OCI-LY1 (cell line): ENCODE measurements around the gene SOS1.
"Not testable (repeated sequence)": the region's sequence is repeated elsewhere in the genome, so short reads cannot be mapped to it uniquely, and the experiment has no call there.

Source experiments
- H2AFZ ChIP-seq: fragments of 200-600 bp; sonication (generic), shearing (Covaris generic); 2 replicates; pipeline ENCODE4 v1.6.0; 2014; ENCODE audit warnings: antibody characterized with exemption, mild to moderate bottlenecking, low read length
- H3F3A ChIP-seq: fragments of 200-600 bp; sonication (generic), shearing (Covaris generic); 2 replicates; pipeline ENCODE4 v1.6.0; 2014; ENCODE audit warnings: mild to moderate bottlenecking, antibody characterized with exemption, low read length, moderate library complexity; ENCODE audit not compliant: insufficient read depth
- H3K27ac ChIP-seq: fragments of 200-600 bp; sonication (generic); 2 replicates; pipeline ENCODE4 v1.5.1; 2014; ENCODE audit warnings: low read length, mixed run types, mild to moderate bottlenecking, low read depth; ENCODE audit not compliant: poor library complexity, severe bottlenecking
- H3K27me3 ChIP-seq: fragments of 200-600 bp; sonication (generic); 2 replicates; pipeline ENCODE4 v1.6.0; 2014; ENCODE audit warnings: antibody characterized with exemption, mild to moderate bottlenecking, low read length, moderate library complexity; ENCODE audit not compliant: insufficient read depth
- H3K36me3 ChIP-seq: fragments of 200-600 bp; sonication (generic); 2 replicates; pipeline ENCODE4 v1.6.1; 2014; ENCODE audit warnings: mild to moderate bottlenecking, antibody characterized with exemption, low read length, moderate library complexity, mixed read lengths; ENCODE audit not compliant: insufficient read depth
- H3K4me1 ChIP-seq: fragments of 200-600 bp; sonication (generic); 2 replicates; pipeline ENCODE4 v1.5.1; 2014; ENCODE audit warnings: mild to moderate bottlenecking, low read length, moderate library complexity; ENCODE audit not compliant: insufficient read depth, severe bottlenecking
- H3K4me2 ChIP-seq: fragments of 200-600 bp; sonication (generic), shearing (Covaris generic); 2 replicates; pipeline ENCODE4 v1.6.1; 2014; ENCODE audit warnings: low read length
- H3K4me3 ChIP-seq: fragments of 200-600 bp; sonication (generic); 2 replicates; pipeline ENCODE4 v1.5.1; 2014; ENCODE audit warnings: low read length, low read depth, mild to moderate bottlenecking, mixed read lengths; ENCODE audit not compliant: poor library complexity, severe bottlenecking
- H3K79me2 ChIP-seq: fragments of 200-600 bp; shearing (Covaris generic); 2 replicates; pipeline ENCODE4 v1.6.1; 2016; ENCODE audit warnings: mixed run types, low read length, mixed read lengths; ENCODE audit not compliant: insufficient read depth
- H3K9ac ChIP-seq: fragments of 200-600 bp; sonication (generic), shearing (Covaris generic); 2 replicates; pipeline ENCODE4 v1.6.1; 2014; ENCODE audit warnings: mild to moderate bottlenecking, low read length, mixed read lengths
- H3K9me2 ChIP-seq: fragments of 200-600 bp; sonication (generic), shearing (Covaris generic); 2 replicates; pipeline ENCODE4 v1.6.1; 2014; ENCODE audit warnings: low read depth, mild to moderate bottlenecking, low read length, mixed read lengths
- H3K9me3 ChIP-seq: fragments of 200-600 bp; shearing (Covaris generic); 2 replicates; pipeline ENCODE4 v1.6.1; 2014; ENCODE audit warnings: low read length, mixed read lengths
- H4K20me1 ChIP-seq: fragments of 200-600 bp; sonication (generic), shearing (Covaris generic); 2 replicates; pipeline ENCODE4 v1.6.0; 2016; ENCODE audit warnings: mild to moderate bottlenecking, low read length; ENCODE audit not compliant: insufficient read depth
- CTCF ChIP-seq: fragments of 200-600 bp; sonication (generic), shearing (Covaris generic); IDR thresholded peaks from 2 replicates; pipeline ENCODE4 v1.5.1; 2017; ENCODE audit warnings: mild to moderate bottlenecking, antibody characterized with exemption, low read length, moderate library complexity, mixed read lengths
- EZH2 ChIP-seq: fragments of 200-600 bp; sonication (generic), shearing (Covaris generic); IDR thresholded peaks from 2 replicates; pipeline ENCODE4 v1.8.0; 2017; ENCODE audit warnings: borderline replicate concordance, mixed run types, mild to moderate bottlenecking, antibody characterized with exemption, low read length, moderate library complexity, mixed read lengths

Gene SOS1

DNA sequence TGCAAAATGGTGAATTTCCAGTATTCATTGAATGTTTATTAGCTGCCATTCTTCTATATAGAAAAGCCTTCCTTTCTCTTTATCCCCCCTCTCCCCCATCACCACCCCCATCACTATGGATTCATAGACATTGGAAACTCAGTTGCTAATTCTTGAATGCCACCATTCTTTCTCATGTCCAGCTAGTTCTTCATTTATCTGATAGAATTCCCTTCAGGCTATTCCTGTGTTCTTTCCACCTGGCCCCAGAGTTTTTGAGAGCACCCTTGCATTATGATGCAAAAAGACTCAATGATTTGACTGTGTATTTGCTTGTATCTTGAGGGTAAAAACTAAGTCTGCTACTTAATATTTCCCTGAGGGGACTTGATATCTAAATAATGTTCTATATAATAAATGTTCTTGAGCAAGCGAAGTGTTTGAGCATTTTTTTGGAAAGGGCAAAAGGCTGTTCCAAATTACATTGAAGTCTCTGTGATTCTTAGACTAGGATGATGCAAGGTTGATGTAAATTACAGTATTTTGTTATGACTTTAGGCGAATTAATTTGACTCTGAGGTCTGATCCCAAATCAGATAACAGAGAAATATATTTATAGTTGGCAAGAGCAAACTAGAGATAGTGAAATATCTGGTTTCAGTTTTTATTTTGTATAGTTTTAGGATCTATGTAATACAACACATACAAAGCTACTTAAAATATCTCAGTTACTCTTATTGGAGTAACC lies 18.8 kb upstream of the SOS1 start:
- H3K4me2 ChIP-seq = no peak overlapping the region
- no peaks in the 10 kb centered on the region for H3K9me3 ChIP-seq
- no peaks in the 10 kb centered on the region for H3K9me2 ChIP-seq
- H2AFZ ChIP-seq = no peak overlapping the region
- no peak overlapping the region for H3K4me3 ChIP-seq
- no peak overlapping the region for H3K27ac ChIP-seq
- no peaks in the 10 kb centered on the region for H3K36me3 ChIP-seq
- TF ChIP-seq CTCF = no peak
- TF ChIP-seq EZH2 = no peak
- H3K79me2 ChIP-seq = no peaks in the 10 kb centered on the region
- H3K27me3 ChIP-seq = no peaks in the 10 kb centered on the region
- no peak overlapping the region for H3K9ac ChIP-seq
- H3F3A ChIP-seq = no peaks in the 10 kb centered on the region
- H4K20me1 ChIP-seq = no peaks in the 10 kb centered on the region
- H3K4me1 ChIP-seq = peaks cover 27% of the 10 kb centered on the region

- H3K4me2 ChIP-seq = no peak overlapping the region
- no peak overlapping the region for H2AFZ ChIP-seq
- H3K9me3 ChIP-seq = no peaks in the 10 kb centered on the region
- no peak overlapping the region for H3K27ac ChIP-seq
- no peaks in the 10 kb centered on the region for H3K27me3 ChIP-seq
- no peak overlapping the region for H3K9ac ChIP-seq
- H4K20me1 ChIP-seq = no peaks in the 10 kb centered on the region
- no peaks in the 10 kb centered on the region for H3K9me2 ChIP-seq
- H3F3A ChIP-seq = no peaks in the 10 kb centered on the region
- H3K36me3 ChIP-seq = no peaks in the 10 kb centered on the region
- TF ChIP-seq CTCF = no peak
- TF ChIP-seq EZH2 = no peak
- H3K4me3 ChIP-seq = no peak overlapping the region
- peaks cover 27% of the 10 kb centered on the region for H3K4me1 ChIP-seq
- H3K79me2 ChIP-seq = no peaks in the 10 kb centered on the region
Observed at GRCh38 chr2:39138837-39139211, 18.0 kb upstream of the SOS1 start.

GRCh38 chr2:39138187-39138836 lies 17.5 kb upstream of the SOS1 start:
- not testable (repeated sequence) for H3K27ac ChIP-seq

GRCh38 chr2:39136799-39137198 lies 15.9 kb upstream of the SOS1 start:
- Histone ChIP-seq H3F3A (no peaks in the 10 kb centered on the region), H3K36me3 (no peaks in the 10 kb centered on the region), H4K20me1 (no peaks in the 10 kb centered on the region), H3K9me3 (no peaks in the 10 kb centered on the region), H3K27me3 (no peaks in the 10 kb centered on the region), H2AFZ (no peak overlapping the region), H3K4me3 (no peak overlapping the region), H3K4me1 (peaks cover 25% of the 10 kb centered on the region), H3K9ac (no peak overlapping the region), H3K4me2 (no peak overlapping the region), H3K79me2 (no peaks in the 10 kb centered on the region), H3K9me2 (no peaks in the 10 kb centered on the region), H3K27ac (no peak overlapping the region)
- TF ChIP-seq EZH2 (no peak), CTCF (no peak)

More at GRCh38 chr2:39138187-39138836, 17.5 kb upstream of the SOS1 start:
- not testable (repeated sequence) for H3F3A ChIP-seq, H3K9me3 ChIP-seq, H3K36me3 ChIP-seq, H4K20me1 ChIP-seq, H3K9me2 ChIP-seq, H3K4me2 ChIP-seq, H3K27me3 ChIP-seq, H3K79me2 ChIP-seq, H3K4me3 ChIP-seq, H2AFZ ChIP-seq, H3K9ac ChIP-seq
- peaks cover 27% of the 10 kb centered on the region for H3K4me1 ChIP-seq
